Spleen (tissue), 3 donors: Measurements from ENCODE around the gene LINC00305.

Experiments
- POLR2A ChIP-seq, 3 donors: fragments of 450-650 bp; IDR thresholded peaks; one replicate each; pipeline ENCODE4 v1.5.1; 2017; ENCODE audit warnings: antibody characterized with exemption in 3 of 3, mild to moderate bottlenecking in 1 of 3
- POLR2AphosphoS5 ChIP-seq, 3 donors: sonication (generic); formaldehyde crosslinking; IDR thresholded peaks; one replicate each; pipeline ENCODE4 v1.5.1; 2017; ENCODE audit warnings: antibody characterized with exemption in 3 of 3

GRCh38 chr18:64115881-64116280, 33.0 kb downstream of the LINC00305 start:
- TF ChIP-seq POLR2A (IDR thresholded peaks at IDR 0.05) (no peak), POLR2AphosphoS5 (IDR thresholded peaks at IDR 0.05) (no peak)
